ENCODE data around the gene PLIN5.

DNA sequence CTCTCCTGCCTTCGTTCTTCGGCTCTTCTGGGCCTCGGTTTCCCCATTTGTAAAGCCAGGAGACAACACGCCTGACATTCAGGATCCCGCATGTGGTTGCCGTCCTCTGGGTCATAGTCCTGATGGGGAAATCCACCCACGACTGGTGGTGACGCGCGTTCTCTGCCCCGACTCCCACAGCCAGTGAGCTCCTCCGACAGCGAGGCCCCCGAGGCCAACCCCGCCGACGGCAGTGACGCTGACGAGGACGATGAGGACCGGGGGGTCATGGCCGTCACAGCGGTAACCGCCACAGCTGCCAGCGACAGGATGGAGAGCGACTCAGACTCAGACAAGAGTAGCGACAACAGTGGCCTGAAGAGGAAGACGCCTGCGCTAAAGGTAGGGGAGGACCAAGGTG lies 46.5 kb downstream of the PLIN5 start:
- TF ChIP-seq CTCF (IDR thresholded peaks at IDR 0.05 in 2 of 3, conservative IDR thresholded peaks at IDR 0.05 in 1 of 3; ENCODE audit: control insufficient read depth in 2 of 3, extremely low read depth in 1 of 3, insufficient read depth in 1 of 3, low read depth in 3 of 3, low read length in 3 of 3) (no peak), POLR2A (IDR thresholded peaks at IDR 0.05; ENCODE audit: low read depth, low read length) (no peak), ZBTB11 (CRISPR knock-in tag; IDR thresholded peaks at IDR 0.05) (no peak), RAD21 (IDR thresholded peaks at IDR 0.05; ENCODE audit: insufficient read depth, low read depth, low read length) (no peak), RUNX3 (IDR thresholded peaks at IDR 0.05; ENCODE audit: low read length) (no peak), TARDBP (IDR thresholded peaks at IDR 0.05; ENCODE audit: borderline replicate concordance) (no peak), BHLHE40 (IDR thresholded peaks at IDR 0.05; ENCODE audit: borderline replicate concordance in 1 of 2, low read depth in 2 of 2, low read length in 1 of 2) (no peak), CREM (IDR thresholded peaks at IDR 0.05; ENCODE audit: low read depth) (no peak), POLR2AphosphoS5 (IDR thresholded peaks at IDR 0.05; ENCODE audit: low read length) (no peak)
- TF ChIP-seq, protein P1, sequence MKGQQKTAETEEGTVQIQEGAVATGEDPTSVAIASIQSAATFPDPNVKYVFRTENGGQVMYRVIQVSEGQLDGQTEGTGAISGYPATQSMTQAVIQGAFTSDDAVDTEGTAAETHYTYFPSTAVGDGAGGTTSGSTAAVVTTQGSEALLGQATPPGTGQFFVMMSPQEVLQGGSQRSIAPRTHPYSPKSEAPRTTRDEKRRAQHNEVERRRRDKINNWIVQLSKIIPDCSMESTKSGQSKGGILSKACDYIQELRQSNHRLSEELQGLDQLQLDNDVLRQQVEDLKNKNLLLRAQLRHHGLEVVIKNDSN (IDR thresholded peaks at IDR 0.05; ENCODE audit: borderline replicate concordance, extremely low read length, insufficient read depth, low read depth, low read length) = no peak
